GM18502 (cell line): Measurements from ENCODE around the gene KCNN4.
A peak's percentile ranks its signal among the peaks of the same experiment; 100 is the strongest.
"Not testable (repeated sequence)": the region's sequence is repeated elsewhere in the genome, so short reads cannot be mapped to it uniquely, and the experiment has no call there.

Source experiments
- ATAC-seq: cut with Tn5 transposase; IDR thresholded peaks from one replicate; pipeline ENCODE4 v1.9.1; 2021; ENCODE audit warnings: mild to moderate bottlenecking; ENCODE audit not compliant: unreplicated experiment, poor library complexity

The KCNN4 gene

DNA sequence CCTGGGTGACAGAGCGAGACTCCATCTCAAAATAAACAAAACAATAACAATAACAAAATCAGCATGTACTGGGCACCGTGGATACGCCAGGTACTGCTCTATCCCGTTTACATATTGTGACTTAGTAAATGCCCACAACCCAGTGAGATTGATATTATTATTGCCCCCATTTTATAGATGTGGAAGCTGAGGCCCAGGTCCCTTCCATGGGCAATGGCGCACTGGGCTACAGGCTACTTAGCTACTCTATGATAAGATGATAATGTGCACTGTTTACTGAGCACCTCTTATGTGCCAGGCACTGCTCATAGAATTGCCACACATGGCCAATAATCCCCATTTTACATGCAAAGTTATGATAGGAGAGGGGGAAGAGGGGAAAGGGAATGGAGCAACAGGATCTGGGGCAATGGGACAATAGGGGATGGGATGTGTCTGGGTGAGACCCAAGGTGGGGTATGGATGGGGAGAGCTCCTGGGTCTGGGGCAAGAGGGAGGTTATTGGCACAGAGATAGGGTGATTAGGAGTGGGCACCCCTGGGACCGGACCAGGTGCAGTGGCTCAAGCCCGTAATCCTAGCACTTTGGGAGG, 5.4 kb downstream of the KCNN4 start:
- ATAC-seq = no peak

DNA sequence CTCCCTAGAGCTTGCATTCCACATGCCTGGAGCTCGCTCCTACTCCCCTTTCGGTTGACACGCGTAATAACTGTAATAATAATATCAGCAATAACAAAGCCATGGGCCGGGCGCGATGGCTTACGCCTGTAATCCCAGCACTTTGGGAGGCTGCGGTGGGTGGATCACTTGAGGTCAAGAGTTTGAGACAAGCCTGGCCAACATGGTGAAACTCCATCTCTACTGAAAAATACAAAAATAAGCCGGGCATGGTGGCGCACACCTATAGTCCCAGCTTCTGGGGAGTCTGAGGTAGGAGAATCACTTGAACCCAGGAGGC, 5.9 kb downstream of the KCNN4 start:
- not testable (repeated sequence) for ATAC-seq

DNA sequence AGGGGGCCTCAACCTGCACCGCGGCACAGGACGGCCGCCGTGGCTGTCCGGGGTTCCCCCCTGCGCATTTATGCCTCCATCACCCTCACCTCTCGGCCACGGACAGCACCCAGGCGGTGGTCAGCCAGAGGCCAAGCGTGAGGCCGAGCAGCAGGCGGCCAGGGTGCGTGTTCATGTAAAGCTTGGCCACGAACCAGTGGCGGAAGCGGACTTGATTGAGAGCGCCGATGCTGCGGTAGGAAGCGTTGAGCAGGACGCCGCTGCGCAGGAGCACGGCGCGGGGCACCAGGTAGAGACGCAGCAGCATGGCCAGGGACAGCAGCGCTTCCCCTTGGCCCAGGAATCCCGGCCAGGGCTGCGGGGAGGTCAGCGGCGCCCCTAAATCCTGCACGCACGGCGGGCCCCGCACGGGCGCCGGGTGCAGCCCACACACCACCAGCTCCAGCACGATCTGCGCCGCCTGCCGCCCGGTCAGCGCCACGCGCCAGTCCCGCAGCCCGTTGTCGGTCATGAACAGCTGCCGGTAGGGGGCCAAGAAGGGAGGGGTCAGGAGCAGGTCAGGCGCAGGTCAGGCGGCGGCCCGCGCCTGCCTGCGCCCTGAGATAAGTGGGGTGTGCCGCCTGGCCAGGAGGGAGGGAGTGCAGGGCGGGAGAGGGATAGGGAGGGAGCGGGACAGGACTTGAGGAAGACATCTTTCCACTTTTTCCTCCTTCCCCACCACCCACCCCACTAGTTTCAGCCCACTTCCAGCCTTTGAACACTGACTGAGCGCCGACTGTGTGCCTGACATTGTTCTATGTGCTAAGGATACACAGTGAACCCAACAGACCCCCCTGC, 6.5 kb downstream of the KCNN4 start:
- ATAC-seq = no peak

DNA sequence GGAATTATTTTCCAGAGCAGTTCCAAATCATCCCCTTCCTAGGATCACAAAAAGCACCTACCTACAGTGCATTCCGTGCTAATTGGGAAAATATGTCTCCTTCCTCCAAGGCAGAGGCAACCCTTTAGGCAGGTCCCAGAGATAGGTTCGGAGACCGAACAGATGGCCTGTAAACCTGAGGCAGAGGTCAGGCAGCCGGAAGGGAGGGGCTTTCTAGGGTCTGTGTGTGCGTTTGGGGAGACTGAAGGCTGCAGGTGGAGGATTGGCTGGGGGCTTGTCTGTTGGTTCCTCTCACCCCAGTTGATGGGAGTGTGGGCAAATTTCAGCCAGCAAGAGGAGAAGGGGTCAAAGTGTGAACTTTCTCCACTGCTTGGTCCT, 7.1 kb downstream of the KCNN4 start:
- no peak for ATAC-seq

DNA sequence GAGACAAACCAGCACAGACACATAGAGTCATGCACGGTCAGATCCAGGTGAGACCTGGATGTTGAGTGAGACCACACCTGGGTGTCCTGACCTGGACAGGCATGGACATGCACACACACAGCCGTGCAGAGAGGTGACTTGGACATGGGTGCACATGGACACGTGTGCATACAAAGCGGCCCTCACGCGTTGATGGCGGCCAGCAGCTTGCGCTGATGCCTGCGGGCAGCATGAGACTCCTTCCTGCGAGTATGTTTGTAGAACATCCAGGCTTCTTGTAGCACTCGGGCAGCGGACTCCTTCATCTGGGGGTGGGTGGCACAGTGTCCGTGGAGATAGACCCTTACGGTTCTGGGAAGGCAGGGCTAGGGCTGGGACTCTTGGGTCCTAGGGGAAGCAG, 11.5 kb downstream of the KCNN4 start:
- ATAC-seq = no peak

DNA sequence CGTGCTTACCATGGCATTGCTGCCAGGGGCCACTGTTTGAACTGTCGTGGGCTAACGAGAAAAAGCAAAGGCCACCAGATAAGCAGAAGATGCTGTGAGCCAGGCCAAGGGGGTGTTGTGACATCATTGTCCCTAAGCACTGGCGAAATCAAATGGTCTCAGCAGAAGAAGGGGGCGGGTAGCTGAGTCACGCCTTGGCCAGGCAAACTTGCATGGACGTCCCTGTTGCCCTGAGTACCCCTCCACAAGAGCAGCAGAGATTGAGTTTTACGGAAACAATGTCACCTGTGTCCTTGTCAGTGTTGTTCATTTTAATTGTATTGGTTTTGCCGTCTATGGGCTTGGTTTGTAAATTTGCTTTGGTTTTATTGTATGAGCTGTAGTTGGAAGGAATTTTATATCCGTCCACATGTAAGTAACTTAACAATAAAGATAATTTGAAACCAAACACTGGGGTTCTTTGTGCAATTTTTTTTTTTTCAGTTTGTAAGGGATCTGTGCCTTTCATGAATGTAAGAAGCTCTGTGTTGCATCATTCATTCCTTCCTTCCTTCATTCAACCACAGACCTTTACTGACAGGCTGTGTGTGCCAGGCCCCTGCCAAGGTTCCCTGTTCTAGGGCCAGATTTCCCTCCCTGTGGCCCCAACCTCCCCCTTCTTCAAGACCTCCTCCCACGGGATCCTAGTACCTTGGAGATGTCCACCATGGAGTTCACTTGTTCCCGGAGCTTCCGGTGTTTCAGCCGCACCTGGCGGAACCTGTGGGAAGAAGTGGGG, 12.3 kb downstream of the KCNN4 start:
- ATAC-seq = no peak

DNA sequence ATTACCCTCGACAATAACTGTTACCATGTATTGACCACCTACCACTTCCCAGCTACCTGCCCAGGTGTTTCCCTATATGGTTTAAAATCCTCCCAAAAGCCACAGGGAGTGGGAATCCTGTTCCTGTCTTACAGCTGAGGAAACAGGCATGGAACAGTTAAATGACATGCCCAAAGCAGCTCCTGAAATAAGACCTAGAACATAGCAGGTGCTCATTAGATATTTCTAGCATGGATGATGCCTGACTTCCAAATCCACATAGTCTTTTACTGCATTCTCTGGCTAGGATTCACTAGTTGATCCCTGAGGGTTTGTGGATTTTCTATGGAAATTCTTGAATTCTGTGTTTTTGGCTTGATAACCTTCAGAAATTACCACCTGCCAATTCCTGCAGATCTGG, 13.0 kb downstream of the KCNN4 start:
- ATAC-seq = no peak

DNA sequence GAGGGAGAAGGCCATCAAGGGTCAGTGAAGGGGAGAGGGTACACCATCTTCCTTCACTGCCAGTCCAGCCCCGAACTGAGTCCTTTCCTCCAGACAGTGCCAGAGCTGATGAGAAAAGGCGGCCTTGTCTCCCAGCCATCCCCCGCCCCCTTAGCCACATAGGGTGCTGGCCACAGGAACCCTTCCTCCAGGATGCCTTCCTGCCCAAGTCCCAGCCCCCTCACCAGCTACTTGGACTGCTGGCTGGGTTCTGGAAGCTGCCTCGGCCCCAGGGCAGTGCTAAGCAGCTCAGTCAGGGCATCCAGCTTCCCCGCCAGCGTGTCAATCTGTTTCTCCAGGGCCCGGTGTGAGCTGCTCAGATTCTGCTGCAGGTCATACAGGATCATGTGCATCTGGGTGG, 13.5 kb downstream of the KCNN4 start:
- ATAC-seq = no peak

DNA sequence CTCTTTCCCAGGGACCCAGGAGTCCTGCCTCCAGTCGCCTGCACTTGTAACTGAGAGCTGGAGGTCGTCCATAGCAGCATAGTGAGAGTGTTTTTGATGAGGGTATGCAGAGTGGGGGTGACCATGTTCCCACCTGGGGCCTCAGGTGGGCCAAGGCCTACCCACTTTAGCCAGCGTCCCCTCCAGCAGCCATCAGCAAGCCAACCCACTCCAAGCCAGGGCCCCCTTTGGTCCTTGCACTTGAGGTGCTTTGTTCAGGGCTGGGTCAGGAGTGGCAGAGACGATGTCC, 14.1 kb downstream of the KCNN4 start:
- no peak for ATAC-seq

DNA sequence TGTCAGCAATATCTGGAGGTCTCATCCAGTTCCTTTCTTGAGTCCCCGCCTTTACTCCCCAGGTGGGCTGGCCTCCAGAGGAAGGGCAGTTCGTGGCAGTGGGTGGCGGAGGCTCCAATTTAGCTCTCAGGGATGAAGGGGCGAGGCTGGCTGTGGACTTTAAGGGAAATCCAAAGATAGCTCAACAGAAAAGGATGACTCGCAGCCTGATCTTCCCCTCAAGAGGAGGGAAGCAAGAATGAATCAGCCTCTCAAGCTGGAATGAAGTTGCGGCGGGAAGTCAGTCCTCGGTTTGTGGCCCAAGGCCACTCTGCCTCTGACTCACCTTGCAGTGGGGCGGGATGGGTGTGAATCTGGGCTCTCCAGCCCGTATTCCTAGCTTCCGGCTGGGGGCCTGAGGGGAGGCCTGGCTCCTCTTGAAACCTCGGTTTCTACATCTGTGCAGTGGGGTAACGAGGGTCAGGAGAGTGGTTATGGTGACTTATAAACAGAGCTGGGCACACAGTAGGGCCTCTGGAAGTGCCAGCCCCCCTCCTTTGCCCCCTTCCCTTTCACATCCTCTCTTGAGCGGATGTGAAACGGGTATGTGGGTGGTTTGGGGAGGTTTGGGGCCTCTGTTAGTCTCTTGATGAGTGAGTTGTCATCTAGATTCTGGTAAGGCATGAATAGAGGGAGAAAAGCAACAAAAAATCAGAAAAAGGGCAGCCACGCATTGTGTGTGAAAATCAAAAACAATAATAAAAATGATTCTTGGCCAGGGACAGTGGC, 15.5 kb downstream of the KCNN4 start:
- ATAC-seq = peak; percentile 69

DNA sequence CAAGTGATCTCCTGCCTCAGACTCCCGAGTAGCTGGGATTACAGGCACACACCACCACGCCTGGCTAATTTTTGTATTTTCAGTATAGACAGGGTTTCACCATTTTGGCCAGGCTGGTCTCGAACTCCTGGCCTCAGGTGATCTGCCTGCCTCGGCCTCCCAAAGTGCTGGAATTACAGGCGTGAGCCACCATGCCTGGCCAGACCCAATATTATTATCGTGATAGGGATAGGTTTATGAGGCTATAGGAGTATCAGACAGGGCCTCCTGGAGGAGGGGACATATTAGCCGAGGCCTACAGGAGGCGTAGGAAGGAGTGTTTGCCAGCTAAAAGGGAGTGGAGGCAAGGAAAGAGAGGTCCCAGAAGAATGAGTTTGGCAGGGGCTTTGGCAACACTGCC, 16.1 kb downstream of the KCNN4 start:
- not testable (repeated sequence) for ATAC-seq

DNA sequence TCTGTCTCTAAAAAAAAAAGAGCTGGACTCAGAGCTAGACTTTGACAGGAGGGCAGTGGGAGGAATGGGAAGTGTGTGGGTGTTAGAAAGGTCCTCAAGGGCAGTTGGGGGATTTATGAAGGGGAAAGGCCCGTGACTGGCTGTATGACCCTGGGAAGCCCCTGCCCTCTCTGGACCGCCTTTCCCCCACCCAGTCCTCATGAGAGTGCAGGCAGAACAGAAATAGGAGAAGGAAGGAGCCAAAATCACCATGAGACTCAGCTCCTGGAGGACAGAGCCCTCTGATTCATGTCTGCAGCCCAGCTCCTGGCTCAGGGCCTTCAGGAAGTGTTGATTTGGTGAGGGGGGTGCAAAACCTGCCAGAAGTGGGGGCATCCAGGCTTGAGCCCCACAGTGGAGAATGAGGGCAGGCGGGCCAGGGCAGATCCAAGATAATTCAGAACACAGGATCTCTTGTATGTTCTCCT, 17.3 kb downstream of the KCNN4 start:
- no peak for ATAC-seq

DNA sequence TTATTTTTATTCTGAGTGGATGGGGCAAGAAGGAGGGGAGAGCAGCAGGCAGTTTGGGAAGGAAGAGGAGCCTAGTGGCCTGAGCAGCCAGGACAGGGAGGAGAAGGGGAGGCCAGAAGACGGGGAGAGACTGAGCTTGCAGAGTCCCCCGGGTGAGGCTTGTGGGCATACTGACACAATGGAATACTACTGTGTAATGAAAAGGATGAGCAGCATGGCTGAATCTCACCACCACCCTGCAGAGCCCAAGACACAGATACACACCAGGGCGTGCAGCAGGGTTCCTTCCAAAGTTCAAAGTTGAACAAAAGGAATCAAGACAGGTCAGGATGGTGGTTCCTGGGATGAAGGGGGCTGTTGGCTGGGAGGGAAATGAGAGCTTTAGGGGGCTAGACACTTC, 18.0 kb downstream of the KCNN4 start:
- ATAC-seq = no peak

DNA sequence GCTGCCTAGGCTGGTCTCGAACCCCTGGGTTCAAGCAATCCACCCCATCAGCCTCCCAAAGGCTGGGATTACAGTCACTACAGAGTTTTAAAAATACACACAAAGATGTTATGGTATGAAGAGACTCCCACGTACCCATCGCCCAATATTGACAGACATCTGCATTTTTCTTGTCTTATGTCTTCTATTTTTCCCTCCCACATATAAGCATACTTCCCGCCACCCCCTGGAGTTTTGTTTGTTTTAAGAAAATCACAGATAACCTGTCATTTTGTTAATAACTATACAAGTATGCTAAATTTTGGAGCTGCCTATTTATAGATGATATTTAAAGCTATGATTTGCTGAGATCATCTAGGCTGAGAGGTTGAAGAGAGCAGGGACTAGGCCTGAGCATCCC, 19.8 kb downstream of the KCNN4 start:
- no peak for ATAC-seq

DNA sequence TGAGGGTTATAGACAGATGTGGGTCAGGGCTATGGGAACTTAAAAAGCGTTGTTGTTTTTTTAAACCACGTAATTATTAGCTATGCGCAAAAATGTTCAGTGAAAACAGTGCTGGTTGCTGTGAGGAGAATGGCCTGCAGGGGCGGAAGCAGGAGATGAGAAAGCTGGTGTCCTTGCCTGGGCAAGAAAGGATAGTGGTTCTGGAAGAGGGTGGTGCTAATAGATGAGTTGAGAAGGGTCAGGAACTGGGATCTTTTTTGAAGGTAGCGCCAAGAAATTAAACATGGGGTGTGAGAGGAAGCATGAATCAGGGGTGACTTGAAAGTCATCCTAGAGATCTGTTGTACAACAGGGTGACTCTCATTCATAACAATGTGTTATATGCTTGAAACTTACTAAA, 21.3 kb downstream of the KCNN4 start:
- no peak for ATAC-seq

DNA sequence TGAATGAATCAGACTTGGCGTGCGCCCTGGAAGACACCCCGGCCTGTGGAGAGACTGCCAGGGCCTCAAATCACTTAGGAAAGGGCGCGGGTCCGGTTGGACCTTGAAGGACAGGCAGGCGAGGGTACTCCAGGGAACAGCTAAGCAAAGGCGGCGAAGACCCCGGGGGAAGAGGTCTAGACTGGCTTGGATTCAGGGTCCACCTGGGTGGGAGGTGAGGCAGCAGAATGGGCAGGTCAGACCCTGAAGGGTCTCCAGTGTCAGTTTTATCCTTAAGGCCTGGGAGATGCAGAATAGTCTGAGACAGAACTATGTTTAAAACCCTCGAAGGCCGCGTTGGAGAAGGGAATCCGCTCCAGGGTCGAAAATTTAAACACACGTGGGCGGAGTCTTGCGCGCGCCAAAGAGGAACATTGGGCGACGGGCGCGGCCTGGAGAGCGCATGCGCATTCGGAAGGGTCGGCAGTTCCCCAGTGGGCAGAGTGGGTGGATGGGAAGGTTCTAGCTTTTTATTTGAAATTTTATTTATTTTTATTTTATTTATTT, 25.4 kb downstream of the KCNN4 start:
- peak; percentile 15 for ATAC-seq

DNA sequence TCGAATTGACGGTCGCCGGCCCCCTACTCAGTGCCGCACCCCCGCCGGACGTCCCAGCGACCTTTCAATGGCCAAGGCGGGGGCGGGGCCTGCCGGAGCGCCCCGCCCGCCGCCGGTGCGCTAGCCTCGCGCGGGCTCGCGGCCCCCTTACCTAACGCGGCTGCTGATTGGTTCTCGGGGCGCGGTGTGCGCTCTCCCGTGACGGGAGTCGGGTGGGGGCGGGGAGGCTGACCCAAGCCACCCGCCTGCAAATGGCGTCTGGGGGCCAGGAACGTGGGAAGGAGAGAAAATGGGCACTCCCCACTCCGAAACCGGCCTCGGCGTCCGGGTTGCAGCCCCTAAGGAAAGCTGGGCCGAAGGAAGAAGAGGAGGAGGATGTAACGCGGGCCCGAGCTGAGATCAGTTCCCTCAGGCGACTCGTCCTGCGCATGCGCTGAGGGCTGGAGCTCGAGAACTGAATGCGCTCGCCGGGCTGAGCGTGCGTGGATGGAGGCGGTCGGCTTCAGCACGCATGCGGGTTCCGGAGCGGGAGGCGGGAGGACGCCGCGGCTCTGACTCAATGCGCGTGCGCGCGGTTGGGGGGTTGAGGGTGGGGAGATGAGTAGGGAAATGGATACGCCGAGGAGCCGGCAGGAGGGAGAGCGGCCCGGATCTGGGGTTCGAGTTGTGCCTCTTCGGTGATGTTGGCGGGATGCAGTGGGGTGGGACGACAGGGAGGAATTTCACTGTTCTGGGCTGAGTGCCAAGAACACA, 26.1 kb downstream of the KCNN4 start, which contains the start of gene SMG9:
Gene SMG9 (minus strand): TSS at position 460 of the 753 bp plus-strand sequence. CDS start 4,221 bp downstream, outside the sequence.
- ATAC-seq = peak; percentile 57

DNA sequence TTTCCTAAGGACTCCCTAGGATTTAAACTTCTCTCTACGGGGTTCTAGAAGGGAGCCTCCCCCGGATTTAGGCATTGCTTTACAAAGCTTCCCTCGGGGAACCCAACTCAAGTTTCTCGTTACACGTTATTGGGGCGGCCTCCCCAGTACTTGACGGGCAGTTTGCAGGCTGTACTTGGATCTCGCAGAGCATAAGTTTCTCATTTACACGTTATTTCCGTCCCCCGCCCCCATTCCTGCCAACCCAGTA, 26.6 kb downstream of the KCNN4 start:
- ATAC-seq = no peak

DNA sequence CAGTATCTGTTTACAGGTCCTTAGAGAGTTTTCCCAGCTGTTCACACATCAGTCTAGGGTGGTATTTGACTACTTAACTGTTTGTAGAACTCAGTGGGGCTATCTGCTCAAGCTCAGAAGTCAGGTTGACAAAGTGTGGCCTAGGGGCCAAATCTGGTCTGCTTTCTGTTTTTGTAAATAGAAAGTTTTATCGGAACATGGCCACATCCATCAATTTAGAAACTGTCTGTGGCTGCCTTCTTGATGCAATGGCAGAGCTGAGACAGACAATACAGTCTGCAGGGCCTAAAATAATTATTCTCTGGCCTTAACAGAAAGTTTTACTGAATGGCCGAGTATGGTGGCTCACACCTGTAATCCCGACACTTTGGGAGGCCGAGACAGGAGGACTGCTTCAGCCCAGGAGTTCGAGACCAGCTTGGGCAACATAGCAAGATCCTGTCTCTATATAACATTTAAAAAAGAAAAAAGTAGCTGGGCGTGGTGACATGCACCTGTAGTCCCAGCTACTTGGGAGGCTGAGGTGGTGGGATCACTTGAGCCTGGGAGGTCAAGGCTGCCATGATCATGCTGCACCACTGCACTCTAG, 28.4 kb downstream of the KCNN4 start:
- ATAC-seq = no peak
